Measurements from ENCODE around the gene EOLA2. TPM values are rescaled to one million over a fixed set of nuclear protein-coding genes. Genes with fewer than 3 reads are reported as not detected.
"Not testable (repeated sequence)": the region's sequence is repeated elsewhere in the genome, so short reads cannot be mapped to it uniquely, and the experiment has no call there.

EOLA2 gene
- total RNA-seq, 3 donors from 2014 or later = 21.6 to 34.7 (median 32.2) TPM

DNA sequence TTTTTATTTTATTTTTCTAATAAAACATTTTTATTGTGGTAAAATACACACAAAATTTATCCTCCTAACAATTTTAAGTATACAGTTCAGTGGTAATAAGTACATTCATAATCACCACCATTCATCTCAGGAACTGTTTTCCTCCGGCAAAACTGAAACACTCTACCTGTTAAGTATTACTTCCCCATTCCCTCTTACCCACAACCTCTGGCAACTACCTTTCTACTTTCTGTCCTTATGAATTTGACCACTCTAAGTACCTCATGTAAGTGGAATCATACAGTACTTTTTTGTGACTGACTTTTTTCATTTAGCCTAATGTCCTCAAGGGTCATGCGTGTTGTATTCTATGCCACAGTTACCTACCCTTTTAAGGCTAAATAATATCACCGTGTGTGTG lies 30.0 kb downstream of the EOLA2 start:
- H3K9me3 ChIP-seq = peaks cover 0 to 4% of the 10 kb centered on the region in 2 donors
- no peak overlapping the region for H3K4me3 ChIP-seq
- H3K27ac ChIP-seq = no peak overlapping the region
- H3K36me3 ChIP-seq = no peaks in the 10 kb centered on the region
- no peaks in the 10 kb centered on the region for H3K27me3 ChIP-seq
- intact Hi-C loops (cut with DNase I; ENCODE audit: low total_unique reads) = loop anchor here (5.0 kb wide), 1 partner anchor 424 kb away; no protein-coding TSS in a partner anchor
- TF ChIP-seq POLR2A (IDR thresholded peaks at IDR 0.05) (no peak), POLR2AphosphoS5 (IDR thresholded peaks at IDR 0.05) (no peak)
- TF ChIP-seq, protein P1, sequence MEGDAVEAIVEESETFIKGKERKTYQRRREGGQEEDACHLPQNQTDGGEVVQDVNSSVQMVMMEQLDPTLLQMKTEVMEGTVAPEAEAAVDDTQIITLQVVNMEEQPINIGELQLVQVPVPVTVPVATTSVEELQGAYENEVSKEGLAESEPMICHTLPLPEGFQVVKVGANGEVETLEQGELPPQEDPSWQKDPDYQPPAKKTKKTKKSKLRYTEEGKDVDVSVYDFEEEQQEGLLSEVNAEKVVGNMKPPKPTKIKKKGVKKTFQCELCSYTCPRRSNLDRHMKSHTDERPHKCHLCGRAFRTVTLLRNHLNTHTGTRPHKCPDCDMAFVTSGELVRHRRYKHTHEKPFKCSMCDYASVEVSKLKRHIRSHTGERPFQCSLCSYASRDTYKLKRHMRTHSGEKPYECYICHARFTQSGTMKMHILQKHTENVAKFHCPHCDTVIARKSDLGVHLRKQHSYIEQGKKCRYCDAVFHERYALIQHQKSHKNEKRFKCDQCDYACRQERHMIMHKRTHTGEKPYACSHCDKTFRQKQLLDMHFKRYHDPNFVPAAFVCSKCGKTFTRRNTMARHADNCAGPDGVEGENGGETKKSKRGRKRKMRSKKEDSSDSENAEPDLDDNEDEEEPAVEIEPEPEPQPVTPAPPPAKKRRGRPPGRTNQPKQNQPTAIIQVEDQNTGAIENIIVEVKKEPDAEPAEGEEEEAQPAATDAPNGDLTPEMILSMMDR (IDR thresholded peaks at IDR 0.05) = no peak
- no peak for DNase-seq (ENCODE audit: low spot score in 2 of 2)
- H3K4me1 ChIP-seq = no peaks in the 10 kb centered on the region

DNA sequence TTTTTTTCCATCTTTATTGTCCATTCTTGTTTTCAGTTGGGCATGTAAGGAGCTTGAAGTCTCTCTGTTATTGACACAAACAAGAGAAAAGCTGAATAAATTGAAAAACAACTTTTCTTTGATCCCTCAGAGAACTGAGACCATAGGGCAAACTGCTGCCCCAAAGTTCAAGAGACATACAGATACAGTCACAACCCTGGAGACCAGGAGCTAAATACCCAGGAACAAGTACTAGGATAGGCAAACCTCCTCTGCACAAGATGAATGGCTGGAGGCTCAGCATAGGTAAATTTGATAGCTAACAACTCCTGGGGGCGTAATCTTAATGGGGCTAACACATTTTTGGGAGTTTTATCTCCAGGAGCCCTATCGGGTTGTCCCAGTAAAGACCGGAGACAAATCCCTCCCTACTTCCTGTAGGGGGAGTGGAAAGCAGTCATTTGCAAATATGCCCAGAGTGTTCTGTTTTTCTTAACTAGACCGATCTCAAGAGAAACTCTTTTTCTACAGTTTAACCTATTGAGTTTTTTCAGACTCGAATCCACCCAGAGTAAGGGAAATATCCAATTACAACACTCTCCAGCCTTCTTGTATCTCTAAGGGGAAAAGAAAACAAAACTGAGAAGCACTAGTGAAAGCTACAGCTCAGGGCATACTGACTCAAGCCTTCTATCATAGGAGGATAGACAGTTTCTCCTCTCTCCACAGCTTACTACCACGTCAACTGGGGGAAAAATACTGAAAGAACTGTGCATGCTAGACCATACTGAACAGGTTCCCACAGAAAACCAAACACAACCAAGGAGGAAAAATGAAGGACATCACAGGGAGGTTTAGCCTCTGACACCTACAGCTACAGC lies 34.2 kb downstream of the EOLA2 start:
- H3K4me1 ChIP-seq = no peaks in the 10 kb centered on the region
- H3K9me3 ChIP-seq = no peaks in the 10 kb centered on the region
- H3K27ac ChIP-seq = no peak overlapping the region
- no peaks in the 10 kb centered on the region for H3K36me3 ChIP-seq
- TF ChIP-seq, protein P1 (IDR thresholded peaks at IDR 0.05) = no peak
- TF ChIP-seq POLR2AphosphoS5 (IDR thresholded peaks at IDR 0.05) (no peak), POLR2A (IDR thresholded peaks at IDR 0.05) (no peak)
- H3K4me3 ChIP-seq = no peak overlapping the region
- no peak for DNase-seq (ENCODE audit: low spot score in 2 of 2)
- H3K27me3 ChIP-seq = no peaks in the 10 kb centered on the region
- intact Hi-C loops (cut with DNase I; ENCODE audit: low total_unique reads) = no loop called here

DNA sequence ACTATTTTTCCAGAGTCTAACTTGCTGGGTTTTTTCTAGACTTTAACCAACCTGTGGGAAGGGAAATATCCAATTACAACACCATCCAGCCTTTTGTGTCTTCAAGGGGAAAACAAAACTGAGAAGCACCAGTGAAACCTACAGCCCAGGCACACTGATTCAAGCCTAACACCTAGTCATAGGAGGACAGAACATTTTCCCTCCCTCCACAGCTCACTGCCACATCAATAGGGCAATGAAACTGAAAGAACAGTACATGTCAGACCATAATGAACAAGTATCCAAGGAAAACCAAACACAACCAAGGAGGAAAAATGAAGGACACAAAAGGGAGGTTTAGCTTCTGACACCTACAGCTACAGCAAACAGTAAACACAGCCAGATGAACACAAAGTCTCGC lies 39.7 kb downstream of the EOLA2 start:
- no peaks in the 10 kb centered on the region for H3K27me3 ChIP-seq
- no peak overlapping the region for H3K27ac ChIP-seq
- TF ChIP-seq, protein P1 (IDR thresholded peaks at IDR 0.05) = no peak
- TF ChIP-seq POLR2A (IDR thresholded peaks at IDR 0.05) = no peak
- TF ChIP-seq POLR2AphosphoS5 (IDR thresholded peaks at IDR 0.05) = no peak
- no peaks in the 10 kb centered on the region for H3K36me3 ChIP-seq
- intact Hi-C loops (cut with DNase I; ENCODE audit: low total_unique reads) = no loop called here
- no peaks in the 10 kb centered on the region for H3K4me1 ChIP-seq
- no peak overlapping the region for H3K4me3 ChIP-seq
- no peak for DNase-seq (ENCODE audit: low spot score in 2 of 2)
- no peaks in the 10 kb centered on the region for H3K9me3 ChIP-seq

DNA sequence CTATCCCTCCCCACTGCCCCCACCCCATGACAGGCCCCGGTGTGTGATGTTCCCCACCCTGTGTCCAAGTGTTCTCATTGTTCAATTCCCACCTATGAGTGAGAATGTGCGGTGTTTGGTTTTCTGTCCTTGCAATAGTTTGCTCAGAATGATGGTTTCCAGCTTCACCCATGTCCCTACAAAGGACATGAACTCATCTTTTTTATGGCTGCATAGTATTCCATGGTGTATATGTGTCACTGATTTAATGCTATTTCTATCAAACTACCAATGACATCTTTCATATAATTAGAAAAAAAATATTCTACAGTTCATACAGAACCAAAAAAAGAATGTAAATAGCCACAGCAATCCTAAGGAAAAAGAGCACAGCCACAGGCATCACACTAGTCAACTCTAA lies 47.5 kb downstream of the EOLA2 start:
- H3K9me3 ChIP-seq; DNase-seq (ENCODE audit: low spot score in 2 of 2); H3K27me3 ChIP-seq; H3K4me1 ChIP-seq; H3K36me3 ChIP-seq; intact Hi-C loops (cut with DNase I; ENCODE audit: low total_unique reads); H3K4me3 ChIP-seq; H3K27ac ChIP-seq: not testable (repeated sequence)

Other genes starting within 250 kb of the EOLA2 start
- not detected for gene MAGEA11, start 226.4 kb downstream of the EOLA2 start, total RNA-seq
- 1 to 10 TPM in 2 of 3 donors, under 1 TPM in 1; 0.32 to 2.0 (median 1.3) TPM for gene HSFX1, start 164.4 kb downstream of the EOLA2 start, total RNA-seq
- gene MAGEA9, start 156.6 kb downstream of the EOLA2 start, total RNA-seq = not detected
- not detected for gene MAGEA8, start 57.3 kb downstream of the EOLA2 start, total RNA-seq
- gene HSFX4, start 8.9 kb downstream of the EOLA2 start, total RNA-seq = not detected